Left colon (tissue), 2 donors: ENCODE results near the gene PIAS2. TPM values are rescaled to one million over a fixed set of nuclear protein-coding genes. Genes with fewer than 3 reads are reported as not detected.
A peak's percentile ranks its signal among the peaks of the same experiment; 100 is the strongest.
"Not testable (repeated sequence)": the region's sequence is repeated elsewhere in the genome, so short reads cannot be mapped to it uniquely, and the experiment has no call there.

ENCODE experiments used
- ATAC-seq: fragments of 200-7000 bp; cut with Tn5 transposase; one replicate; pipeline ENCODE4 v1.9.1; 2020; ENCODE audit warnings: mild to moderate bottlenecking, moderate library complexity
- DNase-seq, 2 donors: peaks; one replicate each; pipeline ENCODE4 v3.0.0-alpha.2; 2020
- intact Hi-C, 2 donors: fragments of 100-400 bp; cut with DNase I in 1 of 2; cut with micrococcal nuclease in 1 of 2; formaldehyde crosslinking; loops; one replicate each; pipeline versions ENCODE4 v1.11.2 to v1.14.0; 2022; cut with DNase I, micrococcal nuclease
- long read RNA-seq: library from polyadenylated mRNA; unstranded; transcript quantifications from one replicate; pipeline ENCODE4 v2.0.0, GENCODE V29; 2021
- total RNA-seq, 2 donors: library from RNA; stranded (reverse); fragmentation: NEBNext Ultra II Directional; extraction: Animal tissue kit (Norgen Biotek cat#: 25700); gene quantifications; one replicate each; pipeline ENCODE4 v1.2.1, GENCODE V29; 2021
- donor health status: DM: no; HTN: no; CAD: no.
- donor health status: DM: yes; HTN: yes; CAD: no.

PIAS2 gene, protein sequence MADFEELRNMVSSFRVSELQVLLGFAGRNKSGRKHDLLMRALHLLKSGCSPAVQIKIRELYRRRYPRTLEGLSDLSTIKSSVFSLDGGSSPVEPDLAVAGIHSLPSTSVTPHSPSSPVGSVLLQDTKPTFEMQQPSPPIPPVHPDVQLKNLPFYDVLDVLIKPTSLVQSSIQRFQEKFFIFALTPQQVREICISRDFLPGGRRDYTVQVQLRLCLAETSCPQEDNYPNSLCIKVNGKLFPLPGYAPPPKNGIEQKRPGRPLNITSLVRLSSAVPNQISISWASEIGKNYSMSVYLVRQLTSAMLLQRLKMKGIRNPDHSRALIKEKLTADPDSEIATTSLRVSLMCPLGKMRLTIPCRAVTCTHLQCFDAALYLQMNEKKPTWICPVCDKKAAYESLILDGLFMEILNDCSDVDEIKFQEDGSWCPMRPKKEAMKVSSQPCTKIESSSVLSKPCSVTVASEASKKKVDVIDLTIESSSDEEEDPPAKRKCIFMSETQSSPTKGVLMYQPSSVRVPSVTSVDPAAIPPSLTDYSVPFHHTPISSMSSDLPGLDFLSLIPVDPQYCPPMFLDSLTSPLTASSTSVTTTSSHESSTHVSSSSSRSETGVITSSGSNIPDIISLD
- 10 to 100 TPM; 33.0 to 33.1 TPM for total RNA-seq
- long read RNA-seq, full-length matches to known transcripts: 15 of 30 reads
- long read RNA-seq, partial matches to known transcripts: 5 of 30 reads
- long read RNA-seq, other reads (novel, unspliced or antisense): 10 of 30 reads

DNA sequence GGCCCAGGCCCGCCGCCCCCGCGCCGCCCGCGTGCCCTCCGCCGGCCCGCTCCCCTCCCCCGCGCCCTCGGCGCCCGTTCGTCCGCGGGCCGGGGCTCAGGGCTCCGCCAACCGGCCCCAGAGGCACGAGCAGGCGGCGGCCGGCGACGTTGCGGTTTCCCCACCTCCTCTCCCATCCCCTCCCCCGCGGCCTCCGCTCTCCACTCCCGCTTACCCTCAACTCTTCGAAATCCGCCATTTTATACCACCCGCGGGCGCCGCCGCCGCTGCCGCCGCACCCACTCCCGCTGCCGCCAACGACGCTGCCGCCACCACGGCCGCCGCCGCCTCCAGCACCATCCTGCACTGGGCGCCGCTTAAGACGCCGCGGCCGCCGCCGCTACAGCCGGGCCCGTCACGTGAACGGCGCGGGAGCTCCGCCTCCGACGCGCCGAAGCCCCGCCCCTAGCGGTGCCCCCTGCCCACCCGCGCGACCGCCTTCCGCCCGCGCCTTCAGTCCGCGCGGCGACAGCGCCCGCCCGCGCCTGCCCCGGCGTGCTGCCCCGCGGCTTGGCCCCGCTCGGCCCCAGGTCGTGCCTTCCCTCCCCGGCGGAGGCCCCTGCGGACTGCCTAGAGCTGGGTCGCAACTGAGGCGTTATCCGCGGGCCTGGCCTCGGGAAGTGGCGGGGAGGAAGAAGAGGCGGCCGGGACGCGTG, at the start of gene PIAS2, which contains the start of gene KATNAL2:
Gene PIAS2 (minus strand): TSS at position 400 of the 695 bp plus-strand sequence. CDS start 162 bp downstream, at position 238.
Gene KATNAL2 (plus strand): TSS at position 495 of the 695 bp plus-strand sequence. CDS start 29,271 bp downstream, outside the sequence.
- ATAC-seq: peak; percentile 90
- intact Hi-C loops: no loop called here
- DNase-seq: peak; percentile 72 to 88

GRCh38 chr18:46966266-46966665, 49.0 kb upstream of the PIAS2 start:
- ATAC-seq, intact Hi-C loops, DNase-seq: not testable (repeated sequence)

- intact Hi-C loops, DNase-seq: not testable (repeated sequence)
- ATAC-seq: peak; percentile 21
Measured at GRCh38 chr18:46964579-46965293, 47.4 kb upstream of the PIAS2 start.

GRCh38 chr18:46963656-46964578, 46.6 kb upstream of the PIAS2 start:
- peak; percentile 29 for ATAC-seq
- DNase-seq, intact Hi-C loops: not testable (repeated sequence)

DNA sequence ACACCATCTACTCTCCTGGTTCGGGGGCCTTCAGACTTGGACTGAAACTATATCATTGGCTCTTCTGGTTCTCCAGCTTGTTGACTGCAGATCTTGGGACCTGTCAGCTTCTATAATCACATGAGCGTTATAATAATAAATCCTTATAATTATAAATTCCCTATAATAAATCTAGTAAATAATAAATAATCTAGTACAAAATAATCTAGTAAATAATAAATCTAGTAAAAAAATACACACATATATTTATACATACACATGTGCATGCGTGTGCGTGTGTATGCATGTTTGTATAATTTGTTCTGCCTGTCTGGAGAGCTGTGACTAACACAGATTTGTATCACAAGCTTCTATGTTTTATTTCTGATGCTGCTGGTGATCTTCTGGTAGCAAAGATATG, 40.9 kb upstream of the PIAS2 start:
- intact Hi-C loops: no loop called here
- ATAC-seq (no peak), DNase-seq (no peak)

DNA sequence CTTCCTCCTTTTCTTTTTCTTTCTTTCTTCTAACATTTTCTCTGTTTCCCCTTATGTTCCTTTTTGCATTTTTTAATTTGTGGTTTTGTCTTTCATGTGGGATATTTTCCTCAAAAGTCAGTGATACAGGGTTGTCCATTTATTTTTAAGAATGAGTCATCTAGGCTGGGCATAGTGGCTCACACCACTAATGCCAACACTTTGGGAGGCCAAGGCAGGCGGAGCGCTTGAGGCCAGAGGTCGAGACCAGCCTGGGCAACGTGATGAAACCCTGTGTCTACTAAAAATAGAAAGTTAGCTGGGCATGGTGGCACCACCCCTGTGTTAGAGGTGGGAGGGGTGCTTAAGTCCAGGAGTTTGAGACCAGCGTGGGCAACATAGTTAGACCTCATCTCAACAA, 35.9 kb upstream of the PIAS2 start:
- ATAC-seq (no peak), DNase-seq (no peak)
- intact Hi-C loops: no loop called here

DNA sequence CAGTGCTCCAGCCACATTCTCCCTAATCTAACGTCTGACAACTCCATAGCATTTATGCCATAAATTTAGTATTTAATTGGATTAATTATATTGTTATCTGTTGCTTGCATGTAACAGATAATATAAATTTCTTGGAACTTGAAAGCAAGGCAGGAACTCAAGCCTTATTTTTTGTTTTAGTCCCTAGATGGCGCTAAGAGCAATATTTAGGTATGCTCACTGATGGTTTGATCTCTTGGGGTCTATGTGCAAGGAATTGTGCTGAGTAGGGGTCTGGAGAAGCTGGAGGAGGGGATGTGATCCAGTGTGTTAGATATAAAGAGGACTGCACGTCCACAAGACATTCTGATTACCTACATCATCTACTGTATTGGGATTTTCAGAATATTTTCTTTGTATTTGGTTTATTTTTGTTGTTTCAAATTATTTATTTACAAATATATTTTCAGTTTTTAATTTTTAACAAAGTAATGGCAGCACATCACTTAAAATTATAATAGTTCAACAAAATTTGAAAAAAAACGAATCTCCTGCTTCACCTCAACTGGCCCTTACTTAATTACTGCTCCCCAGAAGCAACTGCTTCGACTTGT, 32.9 kb upstream of the PIAS2 start:
- no peak for ATAC-seq
- intact Hi-C loops: no loop called here
- no peak for DNase-seq

GRCh38 chr18:46946656-46947282, 29.5 kb upstream of the PIAS2 start:
- DNase-seq (peak; percentile 62 to 78), ATAC-seq (peak; percentile 100)
- intact Hi-C loops: no loop called here

DNA sequence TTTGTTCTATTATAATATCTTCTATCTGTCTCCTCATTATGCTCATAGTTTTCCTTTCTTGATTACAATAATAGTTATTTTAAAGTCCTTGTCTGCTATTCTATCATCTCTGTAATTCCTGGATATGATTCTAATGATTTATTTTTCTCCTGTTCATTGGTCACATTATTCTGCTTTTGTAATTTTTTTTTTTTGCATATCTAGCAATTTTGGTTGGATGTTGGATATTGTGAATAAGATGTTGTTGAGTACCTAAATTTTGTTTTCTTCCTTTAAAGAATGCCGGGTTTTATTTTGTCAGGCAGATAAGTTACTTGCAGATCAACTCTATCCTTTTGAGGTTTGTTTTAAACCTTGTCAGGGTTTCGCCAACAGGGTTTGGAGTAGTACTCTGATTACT, 25.3 kb upstream of the PIAS2 start:
- intact Hi-C loops: no loop called here
- DNase-seq (no peak), ATAC-seq (no peak)

DNA sequence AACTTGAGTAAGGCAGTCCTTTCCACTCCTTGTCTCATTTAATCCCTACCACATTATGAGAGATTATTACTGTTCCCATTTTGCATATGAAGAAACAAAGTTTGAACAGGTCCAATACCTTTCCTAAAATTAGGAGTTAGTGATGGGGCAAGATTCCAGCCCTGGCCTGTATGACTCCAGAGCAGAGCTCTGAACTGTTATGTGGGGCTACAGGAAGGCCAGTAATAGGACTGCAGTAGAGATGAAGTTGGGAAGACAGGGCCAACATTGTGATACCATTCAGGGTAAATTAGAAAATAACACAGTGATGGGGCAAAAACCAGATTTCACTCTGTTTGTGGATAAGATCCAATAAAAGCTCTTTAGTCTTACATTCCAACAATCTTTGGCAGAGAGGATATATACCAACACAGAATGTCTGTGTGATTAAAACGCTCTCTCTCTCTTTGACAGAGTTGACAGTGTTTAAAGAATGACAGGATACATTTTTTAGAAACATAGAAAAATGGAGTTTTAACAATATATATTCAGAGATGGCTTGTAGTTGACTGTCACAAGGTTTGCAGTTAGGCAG, 22.8 kb upstream of the PIAS2 start:
- DNase-seq (no peak), ATAC-seq (no peak)
- intact Hi-C loops: no loop called here

DNA sequence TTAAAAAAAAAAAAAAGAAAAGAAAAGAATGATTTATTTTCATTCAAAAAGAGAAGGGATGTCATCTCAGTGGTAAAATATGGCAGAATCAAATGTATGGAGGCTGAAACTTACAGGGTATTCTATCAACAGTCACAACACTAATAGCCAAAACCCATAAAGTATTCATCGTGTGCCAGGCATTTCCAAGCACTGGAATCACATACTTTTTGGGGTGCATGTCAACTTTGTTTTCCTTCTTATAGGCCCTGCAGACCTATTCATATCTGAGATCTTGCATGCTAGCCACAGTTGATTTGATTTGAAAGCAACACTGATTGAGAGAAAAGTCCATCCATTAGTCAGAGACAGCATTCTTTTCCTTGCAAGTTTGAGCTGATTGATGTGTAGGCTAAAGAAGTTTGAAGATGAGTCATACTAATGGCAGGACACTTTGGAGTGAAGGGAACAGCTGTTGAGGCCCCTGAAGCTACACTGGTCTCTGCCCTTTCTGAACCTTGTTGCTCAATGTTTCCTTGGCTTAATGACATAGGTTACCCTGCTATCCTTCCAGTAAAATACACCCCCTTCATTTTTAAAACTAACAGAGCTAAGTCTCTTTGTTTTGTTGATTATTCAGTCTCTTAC, 22.1 kb upstream of the PIAS2 start:
- intact Hi-C loops: no loop called here
- ATAC-seq: no peak
- no peak for DNase-seq

GRCh38 chr18:46920653-46921052, 3.3 kb upstream of the PIAS2 start:
- ATAC-seq (peak; percentile 63), DNase-seq (no peak)
- intact Hi-C loops: no loop called here

GRCh38 chr18:46920067-46920466, 2.8 kb upstream of the PIAS2 start:
- intact Hi-C loops: no loop called here
- DNase-seq (no peak), ATAC-seq (no peak)

DNA sequence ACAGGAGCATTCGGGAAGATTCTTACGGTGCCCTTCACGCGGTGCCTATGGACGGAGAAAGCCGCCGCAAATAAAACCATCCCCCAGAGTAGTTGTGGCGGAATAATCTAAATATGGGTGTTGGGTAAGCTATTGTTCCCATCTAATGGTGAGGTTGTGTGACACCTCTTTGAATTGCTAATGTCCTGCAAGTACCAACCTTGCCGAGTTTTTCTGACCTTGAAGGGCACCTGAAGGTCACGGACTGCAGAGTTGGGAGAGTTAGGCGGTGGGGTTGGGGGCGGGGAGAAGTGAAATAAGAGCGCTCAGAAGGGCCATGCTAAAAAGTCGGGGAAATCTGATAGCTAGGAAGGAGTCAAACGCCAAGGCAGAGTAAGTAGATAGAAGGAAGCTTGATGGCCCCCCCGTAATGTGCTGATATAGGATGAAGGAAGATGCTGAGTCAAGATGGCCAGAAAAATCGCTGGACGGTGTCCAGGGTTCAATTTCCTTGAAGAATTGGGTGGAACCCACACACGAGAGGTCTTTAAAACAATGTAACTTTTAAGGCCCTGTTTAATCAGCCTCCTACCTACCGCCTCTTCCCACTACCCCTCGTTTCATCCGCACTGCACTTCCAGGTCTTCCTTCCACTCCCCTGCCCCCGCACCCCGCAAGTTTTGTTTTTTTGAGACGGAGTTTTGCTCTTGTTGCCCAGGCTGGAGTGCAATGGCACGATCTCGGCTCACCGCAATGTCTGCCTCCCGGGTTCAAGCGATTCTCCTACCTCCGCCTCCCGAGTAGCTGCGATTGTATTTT, 695 bp upstream of the PIAS2 start:
- DNase-seq: peak; percentile 35 to 59
- ATAC-seq: peak; percentile 11
- intact Hi-C loops: no loop called here

- DNase-seq: no peak
- ATAC-seq: peak; percentile 28
- intact Hi-C loops: no loop called here
Measured at GRCh38 chr18:46916551-46917107, 678 bp downstream of the PIAS2 start.
